Heart right ventricle (tissue), 16 donors: Measurements from ENCODE around the gene MAP2K5. TPM values are rescaled to one million over a fixed set of nuclear protein-coding genes. Genes with fewer than 3 reads are reported as not detected.

Experiments used
- ATAC-seq, 8 donors: fragments of 200-7000 bp; cut with Tn5 transposase; one replicate each; pipeline ENCODE4 v1.9.1; 2020; ENCODE audit warnings: mild to moderate bottlenecking in 8 of 8, moderate library complexity in 8 of 8, moderate number of reproducible peaks in 1 of 8
- DNase-seq, 2 donors: peaks; one replicate each; pipeline ENCODE4 v3.0.0-alpha.2; 2020
- H3K27ac ChIP-seq, 10 donors: fragments of 200-600 bp; sonication (generic) in 2 of 10; one replicate each; pipeline versions ENCODE4 v1.5.0 to v1.8.0; 2020 to 2022; ENCODE audit warnings: mild to moderate bottlenecking in 3 of 10
- H3K27me3 ChIP-seq, 7 donors: fragments of 200-600 bp; one replicate each; pipeline ENCODE4 v1.8.0; 2021 to 2022; ENCODE audit warnings: mild to moderate bottlenecking in 2 of 7
- H3K36me3 ChIP-seq, 9 donors: fragments of 200-600 bp; sonication (generic) in 1 of 9; one replicate each; pipeline versions ENCODE4 v1.5.0 to v1.8.0; 2020 to 2022; ENCODE audit warnings: mild to moderate bottlenecking in 2 of 9
- H3K4me1 ChIP-seq, 9 donors: fragments of 200-600 bp; sonication (generic) in 1 of 9; one replicate each; pipeline versions ENCODE4 v1.5.0 to v1.8.0; 2020 to 2022; ENCODE audit warnings: mild to moderate bottlenecking in 4 of 9
- H3K4me3 ChIP-seq, 10 donors: fragments of 200-600 bp; sonication (generic) in 2 of 10; one replicate each; pipeline versions ENCODE4 v1.5.0 to v1.8.0; 2020 to 2022; ENCODE audit warnings: mild to moderate bottlenecking in 7 of 10, moderate library complexity in 2 of 10
- H3K9me3 ChIP-seq, 11 donors: fragments of 200-600 bp in 10 of 11; sonication (generic) in 2 of 11; one replicate each; pipeline versions ENCODE4 v1.5.0 to v1.8.0; 2013 to 2022; ENCODE audit warnings: mild to moderate bottlenecking in 2 of 11, control low read depth in 1 of 11, moderate library complexity in 1 of 11
- WGBS, 2 donors: extraction: QIAGEN DNeasy Blood & Tissue Kit; methylation state at CpG; one replicate each; pipeline ENCODE4 v1.1.7; 2013; ENCODE audit warnings: inconsistent platforms in 1 of 2; 5-methylcytosine and 5-hydroxymethylcytosine counted together
- intact Hi-C, 10 donors: fragments of 100-400 bp; cut with DNase I; formaldehyde crosslinking; loops; one replicate each; pipeline versions ENCODE4 v1.11.1 to v1.14.2; 2022
- polyA plus RNA-seq, 2 donors: library from polyadenylated mRNA; stranded (reverse); fragments of 200-250 nt; gene quantifications; one replicate each; pipeline ENCODE4 v1.2.3, GENCODE V29; 2013
- total RNA-seq, 10 donors: library from RNA; stranded (reverse); fragmentation: NEBNext Ultra II Directional in 3 of 10; extraction: Animal tissue kit (Norgen Biotek cat#: 25700) in 3 of 10; gene quantifications; one replicate each; pipeline versions ENCODE4 v1.2.1 to v1.2.4, GENCODE V29; 2021 to 2023
- TF ChIP-seq, protein P1 (sequence below), 9 donors: fragments of 200-600 bp; sonication (generic) in 2 of 9; IDR thresholded peaks; one replicate each; pipeline versions ENCODE4 v1.5.0 to v1.8.0; 2021 to 2022; ENCODE audit warnings: antibody characterized with exemption in 9 of 9, mild to moderate bottlenecking in 5 of 9, moderate library complexity in 1 of 9
- donor health status: Arrhythmogenic right ventricular cardiomyopathy.
- donor health status: ischemic (EF 13 %, LVEDD 7.1; RV severe dilation, severe dysfunction).
- donor health status: healthy with polysubstance abuse.
- donor health status: DM: no; HTN: yes; CAD: no.
- donor health status: DM: no; HTN: no; CAD: no.
- donor health status: ischemic (EF 25% LVEDD 6.9; RV normal size, moderate dysfunction).
- donor health status: ischemic (EF 25% LVEDD 5.7; RV mildly dilated, moderate dysfunction).
- donor health status: healthy.
- donor health status: DM: yes; HTN: yes; CAD: no.
- donor health status: Ischemic cardiomyopathy.
- donor health status: ischemic (EF 35%, LVEDD 5.7; RV mildly dilated, moderate dysfunction).
- donor health status: nonischemic (EF 11% LVEDD 7.7; RV severe dilation, severe dysfunction).
- donor health status: DM: yes; HTN: yes; CAD: no.
- donor health status: PGD.
- donor health status: ischemic (EF 29% LVEDD 5.4; RV normal size, mild dysfunction).
- donor health status: nonischemic (EF 23%, LVEDD 6.1; RV moderate dilation, normal function).

Gene MAP2K5
- total and polyA plus RNA-seq, 12 donors, result 7.7 to 34.3 (median 21.0) TPM

DNA sequence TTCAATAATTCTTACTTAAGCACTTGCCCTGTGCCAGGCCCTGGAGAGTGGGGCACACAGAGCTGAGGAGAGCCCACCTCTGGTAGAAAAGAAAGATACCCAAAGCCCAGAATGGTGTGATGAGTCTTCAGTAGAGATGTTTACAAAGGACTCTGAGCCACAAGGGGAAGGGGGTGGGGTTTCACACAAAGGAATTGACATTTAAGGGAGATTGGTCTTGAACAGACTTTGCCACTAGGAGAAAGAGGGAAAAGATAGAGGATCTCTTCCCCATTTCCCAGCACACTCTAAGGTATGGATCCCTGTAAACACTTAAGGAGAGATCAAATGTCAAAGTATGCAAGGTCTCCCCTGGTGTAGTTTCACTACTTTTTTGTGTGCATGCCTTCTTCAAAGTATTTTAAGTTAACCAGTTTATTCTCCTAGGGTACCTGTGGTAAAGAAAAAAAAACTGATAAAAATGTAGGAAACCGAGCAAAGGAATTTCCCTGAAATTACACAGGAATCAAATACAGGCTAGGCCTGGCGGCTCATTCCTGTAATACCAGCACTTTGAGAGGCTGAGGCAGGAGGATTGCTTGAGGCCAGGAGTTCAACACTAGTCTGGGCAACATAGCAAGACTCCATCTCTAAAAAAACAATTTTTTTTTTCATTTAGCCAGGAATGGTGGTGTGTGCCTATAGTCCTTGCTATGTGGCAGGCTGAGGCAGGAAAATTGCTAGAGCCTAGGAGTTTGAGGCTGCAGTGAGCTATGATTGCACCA lies 165.2 kb downstream of the MAP2K5 start:
- Histone ChIP-seq H3K27me3 (no peaks in the 10 kb centered on the region), H3K27ac (no peak overlapping the region), H3K36me3 (peaks cover 0 to 42% (median 14%) of the 10 kb centered on the region in 9 donors), H3K4me1 (no peaks in the 10 kb centered on the region), H3K4me3 (no peak overlapping the region), H3K9me3 (no peaks in the 10 kb centered on the region)
- no peak for DNase-seq
- ATAC-seq, result no peak
- TF ChIP-seq, protein P1, sequence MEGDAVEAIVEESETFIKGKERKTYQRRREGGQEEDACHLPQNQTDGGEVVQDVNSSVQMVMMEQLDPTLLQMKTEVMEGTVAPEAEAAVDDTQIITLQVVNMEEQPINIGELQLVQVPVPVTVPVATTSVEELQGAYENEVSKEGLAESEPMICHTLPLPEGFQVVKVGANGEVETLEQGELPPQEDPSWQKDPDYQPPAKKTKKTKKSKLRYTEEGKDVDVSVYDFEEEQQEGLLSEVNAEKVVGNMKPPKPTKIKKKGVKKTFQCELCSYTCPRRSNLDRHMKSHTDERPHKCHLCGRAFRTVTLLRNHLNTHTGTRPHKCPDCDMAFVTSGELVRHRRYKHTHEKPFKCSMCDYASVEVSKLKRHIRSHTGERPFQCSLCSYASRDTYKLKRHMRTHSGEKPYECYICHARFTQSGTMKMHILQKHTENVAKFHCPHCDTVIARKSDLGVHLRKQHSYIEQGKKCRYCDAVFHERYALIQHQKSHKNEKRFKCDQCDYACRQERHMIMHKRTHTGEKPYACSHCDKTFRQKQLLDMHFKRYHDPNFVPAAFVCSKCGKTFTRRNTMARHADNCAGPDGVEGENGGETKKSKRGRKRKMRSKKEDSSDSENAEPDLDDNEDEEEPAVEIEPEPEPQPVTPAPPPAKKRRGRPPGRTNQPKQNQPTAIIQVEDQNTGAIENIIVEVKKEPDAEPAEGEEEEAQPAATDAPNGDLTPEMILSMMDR (IDR thresholded peaks at IDR 0.05), result no peak
- intact Hi-C loops, result no loop called here
- WGBS, 2 donors, result 96 to 97% methylated on average over 2 of the region's 2 CpGs

GRCh38 chr15:67708500-67708899 lies 166.0 kb downstream of the MAP2K5 start:
- H3K4me1 ChIP-seq, result no peaks in the 10 kb centered on the region

DNA sequence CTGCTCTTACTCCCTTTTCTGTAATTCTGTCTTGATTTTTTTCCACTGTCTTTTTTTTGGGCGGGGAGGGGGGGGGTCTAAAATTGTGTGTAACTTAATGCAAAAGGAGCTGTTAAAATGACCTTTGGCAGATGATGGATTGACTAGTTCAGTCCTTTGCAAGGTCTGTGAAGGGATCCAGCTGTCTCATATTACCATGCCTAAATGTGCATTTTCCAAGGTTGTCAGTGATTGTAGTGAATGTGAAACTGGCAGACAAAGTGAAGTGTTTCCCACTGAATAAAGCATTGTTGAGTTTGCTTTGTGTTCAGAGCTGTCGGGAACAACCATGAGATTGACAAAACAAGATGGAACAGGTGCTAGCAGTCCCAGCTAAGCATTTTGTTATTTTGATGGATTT lies 172.7 kb downstream of the MAP2K5 start:
- H3K4me3 ChIP-seq, result no peak overlapping the region
- H3K27me3 ChIP-seq, result no peaks in the 10 kb centered on the region
- H3K4me1 ChIP-seq, result no peaks in the 10 kb centered on the region
- DNase-seq, result no peak
- TF ChIP-seq, protein P1 (IDR thresholded peaks at IDR 0.05), result no peak
- no peaks in the 10 kb centered on the region for H3K9me3 ChIP-seq
- ATAC-seq, result no peak
- WGBS, 2 donors, result 83 to 91% methylated on average over 2 of the region's 2 CpGs
- peaks cover 0 to 13% (median 0%) of the 10 kb centered on the region in 9 donors for H3K36me3 ChIP-seq
- intact Hi-C loops, result no loop called here
- H3K27ac ChIP-seq, result no peak overlapping the region

More at GRCh38 chr15:67708500-67708899, 166.0 kb downstream of the MAP2K5 start:
- no peak for DNase-seq
- ATAC-seq, result no peak
- no peak overlapping the region for H3K27ac ChIP-seq
- H3K9me3 ChIP-seq, result no peaks in the 10 kb centered on the region
- no peak overlapping the region for H3K4me3 ChIP-seq
- peaks cover 0 to 35% (median 8%) of the 10 kb centered on the region in 9 donors for H3K36me3 ChIP-seq
- intact Hi-C loops, result no loop called here
- no peaks in the 10 kb centered on the region for H3K27me3 ChIP-seq
- WGBS, 2 donors, result 93 to 96% methylated on average over 4 of the region's 4 CpGs
- TF ChIP-seq, protein P1 (IDR thresholded peaks at IDR 0.05), result no peak

DNA sequence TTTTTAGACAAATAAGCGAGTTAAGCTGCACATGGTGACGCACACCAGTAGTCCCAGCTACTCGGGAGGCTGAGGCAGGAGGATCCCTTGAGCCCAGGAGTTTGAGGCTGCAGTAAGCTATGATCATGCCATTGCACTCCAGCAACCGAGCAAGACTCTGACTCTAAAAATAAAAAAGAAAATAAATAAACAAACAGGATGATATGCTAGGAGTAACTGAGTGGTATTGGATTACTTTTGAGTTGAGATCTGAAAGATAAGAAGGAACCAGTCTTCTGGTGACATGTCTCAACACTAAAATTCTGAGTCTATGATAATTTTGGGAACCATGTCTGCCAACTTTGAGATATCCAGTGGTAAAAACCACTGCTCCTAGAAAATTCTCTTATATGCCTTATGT lies 173.7 kb downstream of the MAP2K5 start:
- TF ChIP-seq, protein P1 (IDR thresholded peaks at IDR 0.05), result no peak
- H3K4me3 ChIP-seq, result no peak overlapping the region
- no peaks in the 10 kb centered on the region for H3K9me3 ChIP-seq
- no peak for DNase-seq
- H3K27me3 ChIP-seq, result no peaks in the 10 kb centered on the region
- H3K4me1 ChIP-seq, result no peaks in the 10 kb centered on the region
- H3K27ac ChIP-seq, result no peak overlapping the region
- peaks cover 0 to 5% (median 0%) of the 10 kb centered on the region in 9 donors for H3K36me3 ChIP-seq
- no peak for ATAC-seq
- WGBS, 2 donors, result 94 to 97% methylated on average over 4 of the region's 4 CpGs
- intact Hi-C loops, result no loop called here
